Astrocyte (in vitro differentiated cells and primary cell): Measurements from ENCODE around the gene ZNF273. TPM values are rescaled to one million over a fixed set of nuclear protein-coding genes. Genes with fewer than 3 reads are reported as not detected.
"Not testable (repeated sequence)": the region's sequence is repeated elsewhere in the genome, so short reads cannot be mapped to it uniquely, and the experiment has no call there.

Experiments used
- DNase-seq: peaks from one replicate; pipeline ENCODE4 v3.0.0-alpha.2; 2010; ENCODE audit warnings: low read depth
- FAIRE-seq: peaks from 2 replicates; lab custom pipeline; 2011; peaks lifted over from hg19 to GRCh38; lab: Jason Lieb, UNC
- H2AFZ ChIP-seq: 2 replicates; pipeline ENCODE4 v1.6.0; 2012; ENCODE audit warnings: low read depth, low read length, inconsistent platforms
- H3K27ac ChIP-seq: 2 replicates; pipeline ENCODE4 v1.5.1; 2011; ENCODE audit warnings: low read depth, low read length, inconsistent platforms
- H3K27me3 ChIP-seq: 2 replicates; pipeline ENCODE4 v1.6.0; 2011; ENCODE audit warnings: low read length, inconsistent platforms; ENCODE audit not compliant: insufficient read depth
- H3K36me3 ChIP-seq: 2 replicates; pipeline ENCODE4 v1.5.1; 2011; ENCODE audit warnings: low read length, inconsistent platforms; ENCODE audit not compliant: insufficient read depth
- H3K4me1 ChIP-seq: 2 replicates; pipeline ENCODE4 v1.5.1; 2011; ENCODE audit warnings: low read length, inconsistent platforms; ENCODE audit not compliant: insufficient read depth
- H3K4me2 ChIP-seq: 2 replicates; pipeline ENCODE4 v1.6.0; 2012; ENCODE audit warnings: low read length, inconsistent platforms
- H3K4me3 ChIP-seq: 2 replicates; pipeline ENCODE4 v1.5.1; 2011; ENCODE audit warnings: low read depth, mild to moderate bottlenecking, low read length, inconsistent platforms; ENCODE audit not compliant: insufficient read depth
- H3K79me2 ChIP-seq: 2 replicates; pipeline ENCODE4 v1.6.0; 2012; ENCODE audit warnings: mild to moderate bottlenecking, low read length, inconsistent platforms; ENCODE audit not compliant: insufficient read depth
- H3K9ac ChIP-seq: 2 replicates; pipeline ENCODE4 v1.6.0; 2012; ENCODE audit warnings: mild to moderate bottlenecking, low read length, inconsistent platforms
- H3K9me3 ChIP-seq: 2 replicates; pipeline ENCODE4 v1.5.1; 2012; ENCODE audit warnings: low read depth, mild to moderate bottlenecking, low read length, inconsistent platforms; ENCODE audit not compliant: insufficient read depth
- H4K20me1 ChIP-seq: 2 replicates; pipeline ENCODE4 v1.6.0; 2012; ENCODE audit warnings: low read length, inconsistent platforms; ENCODE audit not compliant: insufficient read depth
- H3K27ac Mint-ChIP-seq: one replicate; pipeline ENCODE4 v1.8.0; 2021; ENCODE audit warnings: mild to moderate bottlenecking, mixed read lengths; ENCODE audit not compliant: unreplicated experiment
- H3K27me3 Mint-ChIP-seq: one replicate; pipeline ENCODE4 v1.8.0; 2021; ENCODE audit warnings: low read depth, mixed read lengths; ENCODE audit not compliant: unreplicated experiment
- H3K36me3 Mint-ChIP-seq: one replicate; pipeline ENCODE4 v1.8.0; 2021; ENCODE audit warnings: low read depth, mixed read lengths; ENCODE audit not compliant: unreplicated experiment
- H3K4me1 Mint-ChIP-seq: one replicate; pipeline ENCODE4 v1.8.0; 2021; ENCODE audit warnings: low read depth, mixed read lengths; ENCODE audit not compliant: unreplicated experiment
- H3K4me3 Mint-ChIP-seq: one replicate; pipeline ENCODE4 v1.8.0; 2021; ENCODE audit warnings: mild to moderate bottlenecking, moderate library complexity, mixed read lengths; ENCODE audit not compliant: unreplicated experiment
- H3K9me3 Mint-ChIP-seq: one replicate; pipeline ENCODE4 v1.8.0; 2021; ENCODE audit warnings: mild to moderate bottlenecking, mixed read lengths; ENCODE audit not compliant: unreplicated experiment
- EZH2 ChIP-seq: IDR thresholded peaks from 2 replicates; pipeline ENCODE4 v1.6.1; 2012; ENCODE audit warnings: mild to moderate bottlenecking, low read length, inconsistent platforms; ENCODE audit not compliant: insufficient read depth
- total RNA-seq: library from RNA; stranded (reverse); gene quantifications from 2 replicates; pipeline ENCODE4 v1.2.1, GENCODE V29; 2021
- TF ChIP-seq, protein P1 (sequence below): IDR thresholded peaks from 2 replicates; pipeline ENCODE4 v1.5.1; 2011; ENCODE audit warnings: low read depth, mild to moderate bottlenecking, inconsistent platforms, low read length, moderate library complexity; ENCODE audit not compliant: insufficient read depth

ZNF273 gene
- total RNA-seq, 1 donor from 2014 or later, result 5.0 TPM

DNA sequence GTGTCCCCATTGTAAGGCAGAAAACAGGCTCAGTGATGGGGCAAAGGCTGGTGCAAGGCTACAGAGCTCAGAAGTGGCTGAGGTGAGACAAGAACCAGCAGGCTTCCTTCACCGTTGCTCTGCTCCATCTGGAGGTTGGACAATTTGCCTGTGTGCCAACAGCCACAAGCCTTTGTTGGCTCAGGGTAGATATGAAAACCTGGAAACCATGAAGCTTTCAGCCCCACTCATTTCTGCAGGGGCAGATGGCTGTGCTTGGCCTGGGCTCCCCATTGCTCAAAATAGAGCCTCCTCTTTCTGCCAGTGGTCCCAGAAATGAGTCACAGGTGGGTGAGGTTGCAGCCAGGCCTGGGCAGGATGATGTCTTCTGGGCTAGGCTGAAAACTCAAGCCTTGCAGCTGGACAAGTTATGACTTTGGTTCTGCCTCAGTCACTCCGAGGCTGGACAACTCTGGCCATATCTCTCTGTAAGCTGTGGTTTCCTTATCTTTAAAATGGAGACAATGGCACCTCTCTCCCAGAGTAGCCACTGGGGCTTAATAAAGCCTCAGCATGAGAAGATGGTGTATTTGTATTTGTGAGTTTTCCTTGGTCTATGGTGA is 12.2 kb upstream of the ZNF273 start:
- TF ChIP-seq, protein P1, sequence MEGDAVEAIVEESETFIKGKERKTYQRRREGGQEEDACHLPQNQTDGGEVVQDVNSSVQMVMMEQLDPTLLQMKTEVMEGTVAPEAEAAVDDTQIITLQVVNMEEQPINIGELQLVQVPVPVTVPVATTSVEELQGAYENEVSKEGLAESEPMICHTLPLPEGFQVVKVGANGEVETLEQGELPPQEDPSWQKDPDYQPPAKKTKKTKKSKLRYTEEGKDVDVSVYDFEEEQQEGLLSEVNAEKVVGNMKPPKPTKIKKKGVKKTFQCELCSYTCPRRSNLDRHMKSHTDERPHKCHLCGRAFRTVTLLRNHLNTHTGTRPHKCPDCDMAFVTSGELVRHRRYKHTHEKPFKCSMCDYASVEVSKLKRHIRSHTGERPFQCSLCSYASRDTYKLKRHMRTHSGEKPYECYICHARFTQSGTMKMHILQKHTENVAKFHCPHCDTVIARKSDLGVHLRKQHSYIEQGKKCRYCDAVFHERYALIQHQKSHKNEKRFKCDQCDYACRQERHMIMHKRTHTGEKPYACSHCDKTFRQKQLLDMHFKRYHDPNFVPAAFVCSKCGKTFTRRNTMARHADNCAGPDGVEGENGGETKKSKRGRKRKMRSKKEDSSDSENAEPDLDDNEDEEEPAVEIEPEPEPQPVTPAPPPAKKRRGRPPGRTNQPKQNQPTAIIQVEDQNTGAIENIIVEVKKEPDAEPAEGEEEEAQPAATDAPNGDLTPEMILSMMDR, result no peak
- no peak for TF ChIP-seq EZH2
- Mint-ChIP-seq H3K27ac (no peak overlapping the region), H3K36me3 (no peaks in the 10 kb centered on the region), H3K4me3 (no peak overlapping the region), H3K9me3 (peaks cover 3% of the 10 kb centered on the region), H3K27me3 (peaks cover 55% of the 10 kb centered on the region), H3K4me1 (no peaks in the 10 kb centered on the region)
- DNase-seq (no peak), FAIRE-seq (no peak)
- H3K9me3 ChIP-seq, result no peaks in the 10 kb centered on the region
- no peaks in the 10 kb centered on the region for H3K79me2 ChIP-seq
- H3K36me3 ChIP-seq, result no peaks in the 10 kb centered on the region
- no peak overlapping the region for H3K4me3 ChIP-seq
- H2AFZ ChIP-seq, result no peak overlapping the region
- H3K9ac ChIP-seq, result no peak overlapping the region
- no peaks in the 10 kb centered on the region for H4K20me1 ChIP-seq
- H3K27ac ChIP-seq, result no peak overlapping the region
- H3K27me3 ChIP-seq, result peaks cover 12% of the 10 kb centered on the region
- no peaks in the 10 kb centered on the region for H3K4me1 ChIP-seq
- no peak overlapping the region for H3K4me2 ChIP-seq

DNA sequence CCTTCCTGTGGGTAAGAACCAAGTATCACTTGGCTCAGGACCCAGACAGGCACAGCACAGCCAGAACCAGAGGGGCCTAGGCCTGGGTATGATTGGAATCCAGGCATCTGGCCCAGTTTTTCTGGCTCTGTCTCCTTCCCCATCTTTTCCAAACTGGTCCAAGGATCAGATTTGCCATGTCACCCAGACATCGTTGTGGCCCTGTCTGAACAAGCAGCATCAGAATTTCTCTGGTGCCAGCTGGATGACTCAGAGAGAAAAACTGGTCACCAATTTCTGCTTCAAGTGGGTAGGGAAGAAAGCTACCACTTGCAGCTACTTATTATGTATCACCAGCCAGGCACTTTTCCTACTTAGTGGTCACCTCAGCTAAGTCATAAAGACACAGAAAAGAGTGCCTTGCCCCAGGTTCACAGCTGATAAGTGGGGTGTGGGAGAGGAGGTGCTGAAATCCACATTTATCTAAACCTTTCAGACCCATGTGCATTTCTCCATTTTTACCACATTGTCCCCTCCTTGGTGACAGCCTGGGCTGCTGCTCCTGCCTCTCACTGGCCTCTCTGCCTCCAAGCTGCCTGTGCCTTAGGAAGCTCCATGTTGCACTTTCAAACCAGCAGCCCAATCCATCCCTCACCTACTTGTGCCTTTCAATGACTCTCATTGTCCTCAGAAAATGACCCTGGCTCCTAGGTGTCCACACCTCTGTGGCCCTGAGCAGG is 11.6 kb upstream of the ZNF273 start:
- peaks cover 48% of the 10 kb centered on the region for H3K27me3 Mint-ChIP-seq
- not testable (repeated sequence) for H3K4me2 ChIP-seq, H3K79me2 ChIP-seq, H4K20me1 ChIP-seq, H3K9ac ChIP-seq, H3K27ac ChIP-seq, H3K9me3 ChIP-seq, FAIRE-seq, H3K4me3 Mint-ChIP-seq, DNase-seq, H3K9me3 Mint-ChIP-seq, H3K27ac Mint-ChIP-seq, H3K36me3 ChIP-seq, H3K4me1 Mint-ChIP-seq, H2AFZ ChIP-seq, H3K4me3 ChIP-seq, H3K4me1 ChIP-seq, H3K36me3 Mint-ChIP-seq
- peaks cover 12% of the 10 kb centered on the region for H3K27me3 ChIP-seq

DNA sequence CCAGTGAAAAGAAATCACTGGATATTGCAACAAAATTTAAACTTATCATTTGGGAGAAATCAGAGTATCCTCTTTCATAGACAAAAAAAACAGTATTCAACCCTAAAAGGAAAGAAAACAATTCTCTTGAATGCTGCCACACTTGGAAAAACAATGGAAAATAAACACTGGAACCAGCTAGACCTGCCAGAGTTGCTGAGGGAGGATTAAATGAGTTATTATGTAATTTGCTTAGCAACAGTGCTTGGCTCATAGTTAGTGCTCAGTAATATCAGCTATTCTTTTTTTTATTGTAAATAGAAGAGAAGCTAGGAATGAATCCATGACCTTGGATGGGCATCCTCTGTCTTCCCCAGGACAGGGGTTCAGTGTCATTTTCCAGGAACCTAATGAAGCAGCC is 11.0 kb upstream of the ZNF273 start:
- Mint-ChIP-seq H3K4me3 (no peak overlapping the region), H3K27me3 (peaks cover 42% of the 10 kb centered on the region), H3K36me3 (no peaks in the 10 kb centered on the region), H3K27ac (no peak overlapping the region), H3K9me3 (peaks cover 3% of the 10 kb centered on the region), H3K4me1 (no peaks in the 10 kb centered on the region)
- Histone ChIP-seq H3K36me3 (no peaks in the 10 kb centered on the region), H3K4me2 (no peak overlapping the region), H3K4me3 (no peak overlapping the region), H3K9ac (no peak overlapping the region), H4K20me1 (no peaks in the 10 kb centered on the region), H2AFZ (no peak overlapping the region), H3K27me3 (peaks cover 12% of the 10 kb centered on the region), H3K4me1 (no peaks in the 10 kb centered on the region), H3K79me2 (no peaks in the 10 kb centered on the region), H3K27ac (no peak overlapping the region), H3K9me3 (no peaks in the 10 kb centered on the region)
- FAIRE-seq, result no peak
- TF ChIP-seq, protein P1, result no peak
- no peak for DNase-seq
